HG03097 (cell line): ENCODE results near the gene CETN2.
"Not testable (repeated sequence)": the region's sequence is repeated elsewhere in the genome, so short reads cannot be mapped to it uniquely, and the experiment has no call there.

ENCODE experiments used
- ATAC-seq: cut with Tn5 transposase; IDR thresholded peaks from one replicate; pipeline ENCODE4 v1.9.1; 2021; ENCODE audit not compliant: unreplicated experiment, low FRiP score

CETN2 gene

GRCh38 chrX:152833378-152833777, 2.8 kb upstream of the CETN2 start:
- no peak for ATAC-seq

- ATAC-seq, result no peak
These were observed 2.0 kb upstream of the CETN2 start for GRCh38 chrX:152832520-152832919.

GRCh38 chrX:152831391-152831790, 834 bp upstream of the CETN2 start:
- ATAC-seq, result no peak

GRCh38 chrX:152824841-152825374, 5.6 kb downstream of the CETN2 start:
- no peak for ATAC-seq

- ATAC-seq, result no peak
These were observed 6.9 kb downstream of the CETN2 start for GRCh38 chrX:152823657-152824056.

GRCh38 chrX:152822383-152823086, 8.0 kb downstream of the CETN2 start:
- ATAC-seq, result no peak

GRCh38 chrX:152821145-152821765, 9.3 kb downstream of the CETN2 start:
- ATAC-seq, result no peak

- no peak for ATAC-seq
These were observed 10.8 kb downstream of the CETN2 start for GRCh38 chrX:152819732-152820131.

- no peak for ATAC-seq
These were observed 11.3 kb downstream of the CETN2 start for GRCh38 chrX:152819266-152819665.

- ATAC-seq, result no peak
These were observed 12.2 kb downstream of the CETN2 start for GRCh38 chrX:152818356-152818755.

- no peak for ATAC-seq
These were observed 13.3 kb downstream of the CETN2 start for GRCh38 chrX:152817078-152817764.

- no peak for ATAC-seq
These were observed 16.5 kb downstream of the CETN2 start for GRCh38 chrX:152814048-152814447.

- ATAC-seq, result no peak
These were observed 17.4 kb downstream of the CETN2 start for GRCh38 chrX:152813206-152813605.

GRCh38 chrX:152810403-152810802, 20.2 kb downstream of the CETN2 start:
- no peak for ATAC-seq

GRCh38 chrX:152806035-152806434, 24.5 kb downstream of the CETN2 start:
- no peak for ATAC-seq

GRCh38 chrX:152798945-152799344, 31.6 kb downstream of the CETN2 start:
- ATAC-seq, result no peak

- ATAC-seq, result not testable (repeated sequence)
These were observed 43.5 kb downstream of the CETN2 start for GRCh38 chrX:152787062-152787461.
